Mesenchymal stem cell (in vitro differentiated cells and primary cell): Measurements from ENCODE around the gene RPL10. TPM values are rescaled to one million over a fixed set of nuclear protein-coding genes. Genes with fewer than 3 reads are reported as not detected.

ENCODE experiments used
- DNase-seq: peaks from one replicate; pipeline ENCODE4 v3.0.0-alpha.2; 2013
- H2AFZ ChIP-seq: one replicate; pipeline ENCODE4 v1.6.1; 2013; ENCODE audit warnings: low read depth, mild to moderate bottlenecking, control low read depth, inconsistent platforms, low read length, moderate library complexity
- H2AK5ac ChIP-seq: 2 replicates; pipeline ENCODE4 v1.6.1; 2013; ENCODE audit warnings: low read length, moderate library complexity, mild to moderate bottlenecking, inconsistent platforms; ENCODE audit not compliant: severe bottlenecking
- H2BK120ac ChIP-seq: one replicate; pipeline ENCODE4 v1.6.1; 2013; ENCODE audit warnings: low read depth, mild to moderate bottlenecking, inconsistent platforms, low read length, moderate library complexity
- H2BK12ac ChIP-seq, 2 experiments: one replicate each; pipeline ENCODE4 v1.6.1; 2013; ENCODE audit warnings: inconsistent platforms in 2 of 2, low read length in 2 of 2, mild to moderate bottlenecking in 2 of 2, moderate library complexity in 2 of 2, control low read depth in 1 of 2
- H2BK15ac ChIP-seq: one replicate; pipeline ENCODE4 v1.6.1; 2013; ENCODE audit warnings: mild to moderate bottlenecking, low read depth, inconsistent platforms; ENCODE audit not compliant: poor library complexity, severe bottlenecking
- H2BK5ac ChIP-seq: 2 replicates; pipeline ENCODE4 v1.6.1; 2013; ENCODE audit warnings: low read depth, mild to moderate bottlenecking, low read length, control low read depth, inconsistent platforms; ENCODE audit not compliant: poor library complexity, severe bottlenecking
- H3K14ac ChIP-seq, 2 experiments: one replicate each; pipeline ENCODE4 v1.6.1; 2013; ENCODE audit warnings: inconsistent platforms in 2 of 2, low read length in 2 of 2, control low read depth in 1 of 2, mild to moderate bottlenecking in 1 of 2, moderate library complexity in 1 of 2
- H3K18ac ChIP-seq, 2 experiments: one replicate each; pipeline ENCODE4 v1.6.1; 2013; ENCODE audit warnings: inconsistent platforms in 2 of 2, low read length in 2 of 2, control low read depth in 1 of 2, low read depth in 1 of 2, mild to moderate bottlenecking in 1 of 2
- H3K23ac ChIP-seq, 2 experiments: one replicate each; pipeline ENCODE4 v1.6.1; 2013; ENCODE audit warnings: inconsistent platforms in 2 of 2, low read length in 2 of 2, mild to moderate bottlenecking in 2 of 2, moderate library complexity in 2 of 2, control low read depth in 1 of 2
- H3K27ac ChIP-seq: 2 replicates; pipeline ENCODE4 v1.5.1; 2013; ENCODE audit warnings: mild to moderate bottlenecking, moderate library complexity, low read length, control low read depth, inconsistent platforms; ENCODE audit not compliant: poor library complexity, severe bottlenecking
- H3K27me3 ChIP-seq, 2 experiments: 2 replicates each; pipeline versions ENCODE4 v1.6.1 to v1.7.0; 2013; ENCODE audit warnings: low read length in 2 of 2, mild to moderate bottlenecking in 2 of 2, moderate library complexity in 2 of 2, control low read depth in 1 of 2, inconsistent platforms in 1 of 2; ENCODE audit not compliant: control insufficient read depth in 1 of 2, insufficient read depth in 1 of 2
- H3K36me3 ChIP-seq, 2 experiments: 2 replicates each; pipeline versions ENCODE4 v1.6.1 to v1.7.0; 2013; ENCODE audit warnings: low read length in 2 of 2, control low read depth in 1 of 2, inconsistent platforms in 1 of 2, low read depth in 1 of 2, mild to moderate bottlenecking in 1 of 2; ENCODE audit not compliant: insufficient read depth in 2 of 2, control insufficient read depth in 1 of 2
- H3K4ac ChIP-seq, 2 experiments: one replicate each; pipeline ENCODE4 v1.6.1; 2013; ENCODE audit warnings: inconsistent platforms in 2 of 2, low read length in 2 of 2, mild to moderate bottlenecking in 2 of 2, moderate library complexity in 2 of 2, control low read depth in 1 of 2, low read depth in 1 of 2
- H3K4me1 ChIP-seq: 2 replicates; pipeline ENCODE4 v1.6.1; 2013; ENCODE audit warnings: low read depth, low read length, control low read depth; ENCODE audit not compliant: control insufficient read depth, insufficient read depth
- H3K4me2 ChIP-seq: 2 replicates; pipeline ENCODE4 v1.6.1; 2013; ENCODE audit warnings: low read length, mild to moderate bottlenecking, inconsistent platforms; ENCODE audit not compliant: poor library complexity, severe bottlenecking
- H3K4me3 ChIP-seq, 2 experiments: 2 replicates each; pipeline versions ENCODE4 v1.5.1 to v1.7.0; 2013; ENCODE audit warnings: low read length in 2 of 2, mild to moderate bottlenecking in 2 of 2, control low read depth in 1 of 2, low read depth in 1 of 2; ENCODE audit not compliant: insufficient read depth in 1 of 2
- H3K79me1 ChIP-seq: replicated peaks from 2 replicates; pipeline ENCODE4 v1.6.1; 2013; ENCODE audit warnings: mild to moderate bottlenecking, control low read depth, low read length, inconsistent platforms; ENCODE audit not compliant: poor library complexity, severe bottlenecking
- H3K9ac ChIP-seq: 2 replicates; pipeline ENCODE4 v1.7.0; 2013; ENCODE audit warnings: mild to moderate bottlenecking, low read length, moderate library complexity
- H3K9me3 ChIP-seq: 2 replicates; pipeline ENCODE4 v1.7.0; 2013; ENCODE audit warnings: mild to moderate bottlenecking, low read length; ENCODE audit not compliant: control insufficient read depth
- H4K8ac ChIP-seq: one replicate; pipeline ENCODE4 v1.6.1; 2013; ENCODE audit warnings: inconsistent platforms, mild to moderate bottlenecking, low read length, moderate library complexity
- H4K91ac ChIP-seq: one replicate; pipeline ENCODE4 v1.6.1; 2013; ENCODE audit warnings: mild to moderate bottlenecking, low read length, inconsistent platforms
- WGBS: methylation state at CpG from one replicate; pipeline ENCODE4 v1.1.7; 2013; ENCODE audit warnings: mixed read lengths; 5-methylcytosine and 5-hydroxymethylcytosine counted together
- small RNA-seq: library from polyadenylated mRNA; stranded (forward); fragments of <200 nt; extraction: miRNeasy Mini kit (QIAGEN cat#:217004); gene quantifications from one replicate; pipeline ENCODE3, GENCODE V24; 2013; ENCODE audit warnings: low read depth

Gene RPL10

DNA sequence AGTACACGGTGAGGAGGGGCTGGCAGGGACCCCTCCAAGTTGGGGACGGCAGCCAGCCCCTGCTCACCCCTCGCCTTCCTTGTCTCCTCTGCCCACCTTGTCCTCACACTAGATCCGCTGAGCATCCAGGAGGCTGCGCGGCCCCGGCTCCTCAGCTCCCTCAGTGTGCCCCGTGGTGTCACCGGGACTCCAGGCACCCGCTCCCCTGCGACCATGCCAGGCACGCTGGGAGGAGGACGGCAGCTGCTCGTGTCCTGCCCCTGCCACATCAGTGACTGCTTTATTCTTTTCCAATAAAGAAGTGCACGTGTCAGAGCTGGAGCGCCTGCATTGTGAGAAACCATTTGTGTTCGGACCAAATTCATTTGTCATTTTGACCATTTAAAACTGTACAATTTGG is 52.1 kb downstream of the RPL10 start:
- Histone ChIP-seq H3K4me2 (no peak overlapping the region), H3K36me3 (peaks cover 72 to 73% of the 10 kb centered on the region in 2 experiments), H2BK120ac (no peak overlapping the region), H4K91ac (no peak overlapping the region), H3K14ac (no peak overlapping the region), H3K79me1 (peaks cover 22% of the 10 kb centered on the region), H3K27ac (no peak overlapping the region), H3K9me3 (no peaks in the 10 kb centered on the region), H2BK5ac (no peak overlapping the region), H2AFZ (no peak overlapping the region), H3K23ac (no peak overlapping the region), H3K4me3 (no peak overlapping the region), H3K18ac (no peak overlapping the region), H2AK5ac (no peak overlapping the region), H3K9ac (no peak overlapping the region), H2BK12ac (no peak overlapping the region), H3K4ac (no peak overlapping the region), H4K8ac (no peak overlapping the region), H3K4me1 (peaks cover 17% of the 10 kb centered on the region), H2BK15ac (no peak overlapping the region), H3K27me3 (no peaks in the 10 kb centered on the region)
- DNase-seq = no peak
- WGBS = 97% methylated on average over 16 of the region's 17 CpGs

Small RNA genes lying within 50 kb of the gene (small RNA-seq; reads per million reads assigned to genes)
- 2.9 reads per million, percentile 12 among the genes with 10 or more reads in this experiment for gene MIR6858
- gene SNORA70 = not detected
